GM18498 (cell line): Measurements from ENCODE around the gene CALN1.

Source experiments
- ATAC-seq: cut with Tn5 transposase; IDR thresholded peaks from one replicate; pipeline ENCODE4 v1.9.1; 2021; ENCODE audit warnings: mild to moderate bottlenecking, moderate library complexity; ENCODE audit not compliant: unreplicated experiment

Gene CALN1

GRCh38 chr7:72326811-72327210 is 85.3 kb downstream of the CALN1 start:
- no peak for ATAC-seq

- ATAC-seq: no peak
Observed at GRCh38 chr7:72326365-72326764, 85.8 kb downstream of the CALN1 start.

- no peak for ATAC-seq
Observed at GRCh38 chr7:72325561-72325960, 86.6 kb downstream of the CALN1 start.

- ATAC-seq: no peak
Observed at GRCh38 chr7:72321637-72322036, 90.5 kb downstream of the CALN1 start.

GRCh38 chr7:72321081-72321480 is 91.1 kb downstream of the CALN1 start:
- no peak for ATAC-seq

GRCh38 chr7:72317341-72317740 is 94.8 kb downstream of the CALN1 start:
- no peak for ATAC-seq

- ATAC-seq: no peak
Observed at GRCh38 chr7:72316148-72316547, 96.0 kb downstream of the CALN1 start.

- no peak for ATAC-seq
Observed at GRCh38 chr7:72313906-72314305, 98.2 kb downstream of the CALN1 start.

GRCh38 chr7:72310301-72310700 is 101.8 kb downstream of the CALN1 start:
- ATAC-seq: no peak

- no peak for ATAC-seq
Observed at GRCh38 chr7:72309476-72309875, 102.7 kb downstream of the CALN1 start.

- ATAC-seq: no peak
Observed at GRCh38 chr7:72308986-72309385, 103.2 kb downstream of the CALN1 start.

- no peak for ATAC-seq
Observed at GRCh38 chr7:72307566-72307965, 104.6 kb downstream of the CALN1 start.

GRCh38 chr7:72298912-72299311 is 113.2 kb downstream of the CALN1 start:
- ATAC-seq: no peak

- ATAC-seq: no peak
Observed at GRCh38 chr7:72298091-72298490, 114.0 kb downstream of the CALN1 start.

- ATAC-seq: no peak
Observed at GRCh38 chr7:72297636-72298035, 114.5 kb downstream of the CALN1 start.

- no peak for ATAC-seq
Observed at GRCh38 chr7:72292794-72293193, 119.3 kb downstream of the CALN1 start.

GRCh38 chr7:72292118-72292517 is 120.0 kb downstream of the CALN1 start:
- ATAC-seq: no peak

GRCh38 chr7:72286519-72286918 is 125.6 kb downstream of the CALN1 start:
- ATAC-seq: no peak

GRCh38 chr7:72283309-72283708 is 128.8 kb downstream of the CALN1 start:
- no peak for ATAC-seq

- ATAC-seq: no peak
Observed at GRCh38 chr7:72281308-72281707, 130.8 kb downstream of the CALN1 start.

- ATAC-seq: no peak
Observed at GRCh38 chr7:72279203-72279602, 132.9 kb downstream of the CALN1 start.

GRCh38 chr7:72278550-72278949 is 133.6 kb downstream of the CALN1 start:
- ATAC-seq: no peak

GRCh38 chr7:72275382-72276070 is 136.6 kb downstream of the CALN1 start:
- no peak for ATAC-seq
